ENCODE results near the gene IL17RE. TPM values are rescaled to one million over a fixed set of nuclear protein-coding genes. Genes with fewer than 3 reads are reported as not detected.

Gene IL17RE
- total RNA-seq, 4 donors from 2014 or later: 0.99 to 1.7 (median 1.2) TPM

- intact Hi-C loops (cut with DNase I): no loop called here
- Histone ChIP-seq H3K4me1 (peaks cover 25 to 59% (median 45%) of the 10 kb centered on the region in 4 donors), H3K36me3 (peaks cover 0 to 25% (median 14%) of the 10 kb centered on the region in 4 donors), H3K27ac (replicated peaks in 1 of 4) (no peak overlapping the region), H3K9me3 (no peaks in the 10 kb centered on the region), H3K27me3 (peaks cover 0 to 12% (median 0%) of the 10 kb centered on the region in 4 donors), H3K4me3 (no peak overlapping the region)
- DNase-seq (ENCODE audit: extremely low spot score): no peak
- WGBS: 88% methylated on average over 6 of the region's 7 CpGs
- no peak for TF ChIP-seq EP300 (IDR thresholded peaks at IDR 0.05)
- no peak for TF ChIP-seq POLR2AphosphoS5 (IDR thresholded peaks at IDR 0.05)
- TF ChIP-seq POLR2A (IDR thresholded peaks at IDR 0.05; ENCODE audit: low read depth): no peak
- TF ChIP-seq, protein P1, sequence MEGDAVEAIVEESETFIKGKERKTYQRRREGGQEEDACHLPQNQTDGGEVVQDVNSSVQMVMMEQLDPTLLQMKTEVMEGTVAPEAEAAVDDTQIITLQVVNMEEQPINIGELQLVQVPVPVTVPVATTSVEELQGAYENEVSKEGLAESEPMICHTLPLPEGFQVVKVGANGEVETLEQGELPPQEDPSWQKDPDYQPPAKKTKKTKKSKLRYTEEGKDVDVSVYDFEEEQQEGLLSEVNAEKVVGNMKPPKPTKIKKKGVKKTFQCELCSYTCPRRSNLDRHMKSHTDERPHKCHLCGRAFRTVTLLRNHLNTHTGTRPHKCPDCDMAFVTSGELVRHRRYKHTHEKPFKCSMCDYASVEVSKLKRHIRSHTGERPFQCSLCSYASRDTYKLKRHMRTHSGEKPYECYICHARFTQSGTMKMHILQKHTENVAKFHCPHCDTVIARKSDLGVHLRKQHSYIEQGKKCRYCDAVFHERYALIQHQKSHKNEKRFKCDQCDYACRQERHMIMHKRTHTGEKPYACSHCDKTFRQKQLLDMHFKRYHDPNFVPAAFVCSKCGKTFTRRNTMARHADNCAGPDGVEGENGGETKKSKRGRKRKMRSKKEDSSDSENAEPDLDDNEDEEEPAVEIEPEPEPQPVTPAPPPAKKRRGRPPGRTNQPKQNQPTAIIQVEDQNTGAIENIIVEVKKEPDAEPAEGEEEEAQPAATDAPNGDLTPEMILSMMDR (IDR thresholded peaks at IDR 0.05): no peak
These were observed 46.5 kb downstream of the IL17RE start for GRCh38 chr3:9949115-9949514.

DNA sequence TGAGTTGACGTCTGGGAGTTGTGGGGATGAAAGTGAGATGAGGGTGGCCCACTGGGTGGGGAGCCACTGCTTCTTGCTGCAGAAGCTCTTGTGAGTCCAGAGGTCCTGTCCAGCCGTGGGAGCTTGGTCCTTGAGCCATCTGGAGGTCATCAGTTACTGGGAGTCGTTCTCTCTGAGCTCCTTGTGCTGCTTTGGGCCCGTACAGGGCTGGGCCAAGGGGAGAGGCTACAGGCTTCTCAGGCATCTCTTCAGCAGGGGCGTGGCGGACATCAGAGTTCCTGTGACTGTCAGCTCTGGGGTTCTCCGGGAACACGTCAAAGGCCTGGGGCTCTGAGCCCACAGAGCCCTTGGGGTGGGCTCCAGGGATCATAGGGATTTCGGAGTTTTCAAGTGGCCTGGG lies 47.0 kb downstream of the IL17RE start:
- Histone ChIP-seq H3K4me1 (peaks cover 25 to 59% (median 45%) of the 10 kb centered on the region in 4 donors), H3K27ac (replicated peaks in 1 of 4) (no peak overlapping the region), H3K9me3 (no peaks in the 10 kb centered on the region), H3K27me3 (peaks cover 0 to 12% (median 0%) of the 10 kb centered on the region in 4 donors), H3K36me3 (peaks cover 0 to 20% (median 9%) of the 10 kb centered on the region in 4 donors), H3K4me3 (no peak overlapping the region)
- 44% methylated on average over 4 of the region's 9 CpGs for WGBS
- TF ChIP-seq EP300 (IDR thresholded peaks at IDR 0.05): no peak
- TF ChIP-seq POLR2A (IDR thresholded peaks at IDR 0.05; ENCODE audit: low read depth): no peak
- TF ChIP-seq, protein P1 (IDR thresholded peaks at IDR 0.05): no peak
- TF ChIP-seq POLR2AphosphoS5 (IDR thresholded peaks at IDR 0.05): no peak
- intact Hi-C loops (cut with DNase I): loop anchor here (10.0 kb wide), 1 partner anchor 165 kb away; the partner anchor contains the start of gene BRK1
- DNase-seq (ENCODE audit: extremely low spot score): no peak

DNA sequence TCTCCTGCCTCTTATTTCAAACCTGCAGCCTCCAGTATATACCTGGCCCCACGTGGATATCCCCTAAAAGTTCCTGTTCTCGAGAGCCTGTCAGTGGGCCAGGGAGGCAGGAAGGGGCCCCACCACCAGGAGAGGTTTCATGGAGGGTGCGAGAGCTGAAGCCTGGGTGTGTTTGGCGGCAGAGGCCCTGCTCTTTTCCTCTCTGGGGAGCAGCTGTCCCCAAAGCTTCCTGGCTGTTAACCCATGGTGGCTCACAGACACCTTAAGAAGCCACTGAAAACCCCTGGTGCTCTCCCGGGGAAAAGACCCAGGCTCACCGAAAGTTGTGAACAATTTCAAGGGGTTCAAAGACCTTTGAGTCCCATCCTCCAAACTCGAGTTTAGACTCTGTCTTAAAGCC lies 48.5 kb downstream of the IL17RE start:
- DNase-seq (ENCODE audit: extremely low spot score): no peak
- Histone ChIP-seq H3K27ac (replicated peaks in 1 of 4) (no peak overlapping the region), H3K4me3 (no peak overlapping the region), H3K27me3 (peaks cover 0 to 12% (median 0%) of the 10 kb centered on the region in 4 donors), H3K4me1 (peaks cover 22 to 59% (median 45%) of the 10 kb centered on the region in 4 donors), H3K9me3 (no peaks in the 10 kb centered on the region), H3K36me3 (peaks cover 0 to 19% (median 6%) of the 10 kb centered on the region in 4 donors)
- intact Hi-C loops (cut with DNase I): loop anchor here (10.0 kb wide), 1 partner anchor 164 kb away; the partner anchor contains the start of gene BRK1
- no peak for TF ChIP-seq EP300 (IDR thresholded peaks at IDR 0.05)
- TF ChIP-seq POLR2AphosphoS5 (IDR thresholded peaks at IDR 0.05): no peak
- 25% methylated on average over 5 of the region's 7 CpGs for WGBS

GRCh38 chr3:9951598-9951961 lies 48.9 kb downstream of the IL17RE start:
- Histone ChIP-seq H3K4me3 (peak overlapping the region; percentile 56 to 77 (median 62)), H3K27ac (replicated peaks in 1 of 4) (no peak overlapping the region), H3K27me3 (peaks cover 0 to 12% (median 0%) of the 10 kb centered on the region in 4 donors), H3K9me3 (no peaks in the 10 kb centered on the region), H3K36me3 (peaks cover 0 to 19% (median 6%) of the 10 kb centered on the region in 4 donors), H3K4me1 (peaks cover 21 to 57% (median 42%) of the 10 kb centered on the region in 4 donors)
- DNase-seq (ENCODE audit: extremely low spot score): no peak
- TF ChIP-seq EP300 (IDR thresholded peaks at IDR 0.05) (no peak), POLR2A (IDR thresholded peaks at IDR 0.05; ENCODE audit: low read depth) (no peak), POLR2AphosphoS5 (IDR thresholded peaks at IDR 0.05) (no peak)
- TF ChIP-seq, protein P1 (IDR thresholded peaks at IDR 0.05): no peak
- intact Hi-C loops (cut with DNase I): loop anchor here (10.0 kb wide), 1 partner anchor 163 kb away; the partner anchor contains the start of gene BRK1
- WGBS: 33% methylated on average over 7 of the region's 10 CpGs

GRCh38 chr3:9951962-9952805 lies 49.5 kb downstream of the IL17RE start, which contains the start of gene PRRT3:
Gene PRRT3, minus strand, starts transcription at chr3:9952408. Its CDS starts 2,293 bp downstream, at chr3:9950115.
- Histone ChIP-seq H3K27me3 (peaks cover 0 to 8% (median 0%) of the 10 kb centered on the region in 4 donors), H3K27ac (replicated peaks in 1 of 4) (no peak within 1 kb of the TSS), H3K4me3 (peak within 1 kb of the TSS; percentile 56 to 77 (median 62)), H3K9me3 (no peaks in the 10 kb centered on the region), H3K4me1 (peaks cover 17 to 51% (median 36%) of the 10 kb centered on the region in 4 donors), H3K36me3 (peaks cover 0 to 19% (median 6%) of the 10 kb centered on the region in 4 donors)
- WGBS: 22% methylated on average over 6 of the region's 52 CpGs
- no peak for DNase-seq (ENCODE audit: extremely low spot score)
- TF ChIP-seq POLR2AphosphoS5 (IDR thresholded peaks at IDR 0.05): peak in 1 of 2 donors; percentile 33
- no peak for TF ChIP-seq EP300 (IDR thresholded peaks at IDR 0.05)
- intact Hi-C loops (cut with DNase I): loop anchor here (10.0 kb wide), 1 partner anchor 163 kb away; the partner anchor contains the start of gene BRK1

Data from esophagus muscularis mucosa (tissue), 4 donors.